NB4 (cell line): Measurements from ENCODE around the gene MRM2.

Experiments
- CTCF ChIP-seq: IDR thresholded peaks from one replicate; pipeline ENCODE4 v1.5.1; 2012; ENCODE audit warnings: low read depth, low read length
- MYC ChIP-seq: IDR thresholded peaks from 2 replicates; pipeline ENCODE4 v1.6.1; 2011; ENCODE audit warnings: low read depth, low read length
- POLR2A ChIP-seq: IDR thresholded peaks from 2 replicates; pipeline ENCODE4 v1.6.1; 2011; ENCODE audit warnings: mild to moderate bottlenecking; ENCODE audit not compliant: insufficient read length; ENCODE audit errors: extremely low read depth
- TF ChIP-seq, protein P1 (sequence below): IDR thresholded peaks from 2 replicates; pipeline ENCODE4 v1.6.1; 2011; ENCODE audit warnings: low read depth, low read length

DNA sequence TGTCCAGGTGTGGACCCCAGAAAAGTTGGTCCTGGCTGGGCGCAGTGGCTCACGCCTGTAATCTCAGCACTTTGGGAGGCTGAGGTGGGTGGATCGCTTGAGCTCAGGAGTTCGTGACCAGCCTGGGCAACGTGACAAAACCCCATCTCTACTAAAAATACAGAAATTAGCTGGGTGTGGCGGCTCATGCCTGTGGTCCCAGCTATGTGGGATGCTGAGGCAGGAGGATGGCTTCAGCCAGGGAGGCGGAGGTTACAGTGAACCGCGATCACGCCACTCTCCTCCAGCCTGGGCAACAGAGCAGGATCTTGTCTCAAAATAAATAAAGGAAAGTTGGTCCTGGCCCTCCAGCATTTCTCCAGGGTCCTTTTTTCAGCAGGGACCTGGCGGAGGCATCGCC is 1.5 kb upstream of the MRM2 start:
- TF ChIP-seq CTCF (no peak), POLR2A (no peak), MYC (no peak)
- TF ChIP-seq, protein P1, sequence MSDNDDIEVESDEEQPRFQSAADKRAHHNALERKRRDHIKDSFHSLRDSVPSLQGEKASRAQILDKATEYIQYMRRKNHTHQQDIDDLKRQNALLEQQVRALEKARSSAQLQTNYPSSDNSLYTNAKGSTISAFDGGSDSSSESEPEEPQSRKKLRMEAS = no peak
